HepG2 (cell line): Measurements from ENCODE around the gene GAS2. TPM values are rescaled to one million over a fixed set of nuclear protein-coding genes. Genes with fewer than 3 reads are reported as not detected.

ENCODE experiments used
- ATAC-seq: fragments of 200-7000 bp; cut with Tn5 transposase; 3 replicates; pipeline ENCODE4 v1.9.1; 2020; ENCODE audit warnings: mild to moderate bottlenecking, moderate library complexity
- BruUV-seq: library from RNA; stranded (reverse); fragments of 400-500 nt; replicated peaks from 2 replicates; lab custom pipeline; 2021; lab: Mats Ljungman, UMichigan
- CTCF ChIA-PET: fragments of 300-600 bp; formaldehyde crosslinking; extraction: SDS; loops from one replicate; lab custom pipeline; 2021; ENCODE audit warnings: low total read pairs, inconsistent platforms, low intra/inter-chr PET ratio; lab: Yijun Ruan, JAX
- POLR2A ChIA-PET: fragments of 350-600 bp; sonication (Branson Sonifier 250); formaldehyde crosslinking; loops from one replicate; lab custom pipeline; 2020; ENCODE audit warnings: antibody characterized with exemption, inconsistent platforms; lab: Yijun Ruan, JAX
- DNase-seq: peaks from one replicate; pipeline ENCODE4 v3.0.0-alpha.2; 2015; ENCODE audit warnings: low spot score
- FAIRE-seq: peaks from 3 replicates; lab custom pipeline; 2011; peaks lifted over from hg19 to GRCh38; lab: Jason Lieb, UNC
- H2AFZ ChIP-seq: one replicate; pipeline ENCODE4 v1.6.1; 2011; ENCODE audit warnings: low read length, inconsistent platforms
- H3K27ac ChIP-seq: fragments of 300-600 bp; 3 replicates; pipeline ENCODE4 v1.8.0; 2011; ENCODE audit warnings: mixed run types, mild to moderate bottlenecking, mixed read lengths, low read length, inconsistent platforms; ENCODE audit not compliant: insufficient read depth; ENCODE audit errors: extremely low read length
- H3K27me3 ChIP-seq, 2 experiments: fragments of 200-600 bp in 1 of 2; 2 replicates in 1 of 2; 3 replicates in 1 of 2; pipeline versions ENCODE4 v1.6.0 to v1.8.0; 2011; ENCODE audit warnings: low read length in 2 of 2, mild to moderate bottlenecking in 2 of 2, moderate library complexity in 2 of 2, inconsistent platforms in 1 of 2; ENCODE audit not compliant: insufficient read depth in 2 of 2, control insufficient read depth in 1 of 2
- H3K36me3 ChIP-seq, 2 experiments: fragments of 200-600 bp in 1 of 2; replicated peaks in 1 of 2; 2 replicates in 1 of 2; 3 replicates in 1 of 2; pipeline versions ENCODE4 v1.5.1 to v1.8.0; 2011; ENCODE audit warnings: low read length in 2 of 2, inconsistent platforms in 1 of 2; ENCODE audit not compliant: insufficient read depth in 2 of 2, control insufficient read depth in 1 of 2
- H3K4me1 ChIP-seq: 2 replicates; pipeline ENCODE4 v1.5.1; 2012; ENCODE audit warnings: low read length, inconsistent platforms; ENCODE audit not compliant: insufficient read depth
- H3K4me2 ChIP-seq: 2 replicates; pipeline ENCODE4 v1.6.0; 2011; ENCODE audit warnings: low read depth, low read length, inconsistent platforms
- H3K4me3 ChIP-seq, 3 experiments: fragments of 200-600 bp in 1 of 3; sonication (generic), shearing (Covaris generic) in 1 of 3; replicated peaks in 1 of 3; 2 replicates each; pipeline ENCODE4 v1.5.1; 2011 to 2016; ENCODE audit warnings: low read length in 3 of 3, inconsistent platforms in 2 of 3, low read depth in 2 of 3, mild to moderate bottlenecking in 2 of 3, control low read depth in 1 of 3, mixed read lengths in 1 of 3; ENCODE audit not compliant: insufficient read depth in 1 of 3
- H3K79me2 ChIP-seq: one replicate; pipeline ENCODE4 v1.6.1; 2011; ENCODE audit warnings: low read length, inconsistent platforms; ENCODE audit not compliant: insufficient read depth
- H3K9ac ChIP-seq: 2 replicates; pipeline ENCODE4 v1.6.0; 2011; ENCODE audit warnings: mild to moderate bottlenecking, low read depth, low read length, inconsistent platforms; ENCODE audit not compliant: insufficient read depth
- H3K9me3 ChIP-seq: 2 replicates; pipeline ENCODE4 v1.5.1; 2012; ENCODE audit warnings: mild to moderate bottlenecking, low read length
- H4K20me1 ChIP-seq: 2 replicates; pipeline ENCODE4 v1.6.0; 2011; ENCODE audit warnings: inconsistent platforms, mild to moderate bottlenecking, low read length, moderate library complexity; ENCODE audit not compliant: insufficient read depth
- GFI1 ChIP-seq: sonication (generic); formaldehyde crosslinking; IDR thresholded peaks from 2 replicates; pipeline ENCODE4 v1.5.0; 2020; ENCODE audit warnings: missing genetic modification reagents, mild to moderate bottlenecking, borderline replicate concordance
- GLI4 ChIP-seq: sonication (generic); formaldehyde crosslinking; IDR thresholded peaks from 2 replicates; pipeline ENCODE4 v1.5.1; 2020; ENCODE audit warnings: missing genetic modification reagents, mild to moderate bottlenecking, moderate library complexity, borderline replicate concordance
- GMEB2 ChIP-seq: IDR thresholded peaks from 2 replicates; pipeline ENCODE4 v1.6.1; 2016; ENCODE audit warnings: missing biosample characterization, missing genetic modification reagents, low read depth
- LRRFIP1 ChIP-seq: sonication (generic); formaldehyde crosslinking; conservative IDR thresholded peaks from 2 replicates; pipeline ENCODE4 v1.4.0; 2020; ENCODE audit warnings: missing genetic modification reagents
- MIER3 ChIP-seq: IDR thresholded peaks from 2 replicates; pipeline ENCODE4 v1.6.1; 2016; ENCODE audit warnings: missing compliant biosample characterization, borderline replicate concordance
- NFIB ChIP-seq: sonication (generic); formaldehyde crosslinking; IDR thresholded peaks from 2 replicates; pipeline ENCODE4 v1.9.0; 2021; ENCODE audit warnings: missing genetic modification reagents, mild to moderate bottlenecking, borderline replicate concordance
- NFKB2 ChIP-seq: sonication (generic); formaldehyde crosslinking; IDR thresholded peaks from 2 replicates; pipeline ENCODE4 v1.4.0; 2020; ENCODE audit warnings: missing genetic modification reagents, borderline replicate concordance
- SAFB2 ChIP-seq: sonication (generic); formaldehyde crosslinking; IDR thresholded peaks from 2 replicates; pipeline ENCODE4 v1.5.1; 2020; ENCODE audit warnings: missing genetic modification reagents, low read depth, mild to moderate bottlenecking, borderline replicate concordance
- TOPORS ChIP-seq: sonication (generic); formaldehyde crosslinking; IDR thresholded peaks from 2 replicates; pipeline ENCODE4 v1.8.0; 2023; ENCODE audit warnings: mild to moderate bottlenecking, missing genetic modification reagents
- ZC3H13 ChIP-seq: sonication (generic); formaldehyde crosslinking; IDR thresholded peaks from 2 replicates; pipeline ENCODE4 v1.8.1; 2023; ENCODE audit warnings: mild to moderate bottlenecking, missing genetic modification reagents, moderate library complexity
- ZMYM3 ChIP-seq: sonication (generic); formaldehyde crosslinking; IDR thresholded peaks from 2 replicates; pipeline ENCODE4 v1.5.1; 2020; ENCODE audit warnings: mild to moderate bottlenecking, missing genetic modification reagents
- ZNF30 ChIP-seq: sonication (generic); formaldehyde crosslinking; IDR thresholded peaks from 2 replicates; pipeline ENCODE4 v1.5.0; 2020; ENCODE audit warnings: mild to moderate bottlenecking, missing genetic modification reagents
- ZNF431 ChIP-seq: sonication (generic); formaldehyde crosslinking; IDR thresholded peaks from 2 replicates; pipeline ENCODE4 v1.9.0; 2022; ENCODE audit warnings: missing genetic modification reagents, low read depth, mild to moderate bottlenecking, borderline replicate concordance
- ZNF83 ChIP-seq: sonication (generic); formaldehyde crosslinking; IDR thresholded peaks from 2 replicates; pipeline ENCODE4 v1.4.0; 2020; ENCODE audit warnings: missing genetic modification reagents, mild to moderate bottlenecking, borderline replicate concordance
- ZSCAN9 ChIP-seq: IDR thresholded peaks from 2 replicates; pipeline ENCODE4 v1.6.1; 2016; ENCODE audit warnings: borderline replicate concordance
- WGBS: methylation state at CpG from one replicate; pipeline ENCODE4 v1.1.6; 2017; ENCODE audit warnings: low lambda C conversion rate; 5-methylcytosine and 5-hydroxymethylcytosine counted together
- in situ Hi-C: cut with HindIII; loops from 2 replicates; pipeline ENCODE4 v1.10.0; 2017; ENCODE audit warnings: low pct_unique_long_range_greater_than_20kb; ENCODE audit not compliant: extremely low pct_ligation_motif_present
- intact Hi-C: fragments of 100-400 bp; cut with micrococcal nuclease; formaldehyde crosslinking; loops from one replicate; pipeline ENCODE4 v1.10.0; 2022; ENCODE audit not compliant: unreplicated experiment
- polyA plus RNA-seq, 8 experiments: library from polyadenylated mRNA; depleted of rRNA in 3 of 8; stranded (reverse) in 7 of 8; unstranded in 1 of 8; fragments of >200 nt; fragmentation: Illumina TruSeq in 4 of 8; extraction: Trizol in 4 of 8; gene quantifications; 2 replicates each; pipeline versions ENCODE4 v1.2.1 to v1.2.3, GENCODE V29; 2011 to 2016; ENCODE audit warnings: low read depth in 4 of 8, missing spikeins in 1 of 8, mixed read lengths in 1 of 8; ENCODE audit not compliant: insufficient read depth in 1 of 8
- total RNA-seq, 5 experiments: library from RNA; depleted of rRNA; stranded (reverse); fragments of >200 nt; fragmentation: Illumina TruSeq; extraction: Trizol; gene quantifications; 2 replicates each; pipeline ENCODE4 v1.2.3, GENCODE V29; 2016; ENCODE audit warnings: low read depth in 1 of 5
- TF ChIP-seq, protein P1 (sequence below): sonication (generic); formaldehyde crosslinking; IDR thresholded peaks from 2 replicates; pipeline ENCODE4 v1.5.0; 2020; ENCODE audit warnings: missing genetic modification reagents
- TF ChIP-seq, protein P2 (sequence below): sonication (generic); formaldehyde crosslinking; IDR thresholded peaks from 2 replicates; pipeline ENCODE4 v1.5.0; 2020; ENCODE audit warnings: missing genetic modification reagents

Gene GAS2
- total and polyA plus RNA-seq, 2 of the 13 experiments (the other 11 are each of a cell fraction or from before 2014, with no cell fraction given): 26.0 to 85.1 TPM

DNA sequence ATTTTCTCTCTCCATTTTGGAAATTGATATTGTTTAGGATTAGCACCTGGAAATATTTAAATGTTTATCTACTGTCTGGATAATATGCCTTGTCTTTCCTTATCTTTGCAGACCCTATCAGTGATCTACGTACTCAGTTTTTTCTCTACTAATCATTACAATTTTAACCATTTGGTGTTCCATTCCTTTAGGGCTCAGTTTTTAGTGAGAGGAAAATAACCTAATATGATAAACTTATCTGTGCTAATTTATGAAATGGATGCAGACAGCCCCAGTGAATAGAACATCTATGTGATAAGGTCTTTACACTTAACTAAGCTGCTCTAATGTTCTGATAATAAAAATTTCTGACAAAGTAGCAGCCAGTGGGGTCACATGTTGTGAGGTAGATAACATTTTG, 94.7 kb downstream of the GAS2 start (continued):
- TF ChIP-seq ZNF30 (CRISPR knock-in tag) (no peak), GMEB2 (CRISPR knock-in tag) (no peak), NFIB (no peak), GFI1 (CRISPR knock-in tag) (no peak), ZNF431 (CRISPR knock-in tag) (no peak), GLI4 (no peak), NFKB2 (CRISPR knock-in tag) (no peak)
- TF ChIP-seq, protein P1, sequence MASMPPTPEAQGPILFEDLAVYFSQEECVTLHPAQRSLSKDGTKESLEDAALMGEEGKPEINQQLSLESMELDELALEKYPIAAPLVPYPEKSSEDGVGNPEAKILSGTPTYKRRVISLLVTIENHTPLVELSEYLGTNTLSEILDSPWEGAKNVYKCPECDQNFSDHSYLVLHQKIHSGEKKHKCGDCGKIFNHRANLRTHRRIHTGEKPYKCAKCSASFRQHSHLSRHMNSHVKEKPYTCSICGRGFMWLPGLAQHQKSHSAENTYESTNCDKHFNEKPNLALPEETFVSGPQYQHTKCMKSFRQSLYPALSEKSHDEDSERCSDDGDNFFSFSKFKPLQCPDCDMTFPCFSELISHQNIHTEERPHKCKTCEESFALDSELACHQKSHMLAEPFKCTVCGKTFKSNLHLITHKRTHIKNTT (CRISPR knock-in tag): no peak

DNA sequence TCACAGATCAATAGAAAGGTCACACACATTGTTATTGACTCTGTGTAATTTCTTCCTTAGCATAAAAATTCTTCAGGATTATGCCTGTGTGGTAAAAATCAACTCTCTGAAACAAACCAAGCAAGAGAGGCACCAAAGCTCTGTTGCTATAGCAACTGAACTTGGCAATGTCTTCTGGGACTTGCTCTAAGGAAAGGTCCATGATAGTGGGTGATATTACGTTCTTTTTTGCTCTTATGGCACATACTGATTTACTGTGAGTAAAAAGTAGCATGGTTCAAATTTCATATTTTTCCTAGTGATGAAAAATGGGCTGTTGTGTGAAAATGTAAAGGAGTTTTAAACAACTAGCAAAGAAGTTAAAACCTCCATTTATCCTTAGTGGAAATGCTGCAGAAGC, 96.8 kb downstream of the GAS2 start:
- 96% methylated on average over 1 of the region's 1 CpG for WGBS
- Histone ChIP-seq H4K20me1 (no peaks in the 10 kb centered on the region), H3K9me3 (no peaks in the 10 kb centered on the region), H3K27ac (no peak overlapping the region), H3K79me2 (no peaks in the 10 kb centered on the region), H2AFZ (no peak overlapping the region), H3K9ac (no peak overlapping the region), H3K4me2 (no peak overlapping the region), H3K27me3 (no peaks in the 10 kb centered on the region), H3K4me1 (no peaks in the 10 kb centered on the region), H3K4me3 (no peak overlapping the region), H3K36me3 (peaks cover 0 to 7% of the 10 kb centered on the region in 2 experiments; a peak in 1 of 5 replicates)
- FAIRE-seq (no peak), ATAC-seq (no peak), DNase-seq (no peak)
- in situ Hi-C loops (no loop called here), intact Hi-C loops (no loop called here)
- BruUV-seq: no TSS peak
- POLR2A ChIA-PET: no interaction called here
- CTCF ChIA-PET: no interaction called here
- TF ChIP-seq ZNF83 (CRISPR knock-in tag) (no peak), SAFB2 (CRISPR knock-in tag) (no peak), MIER3 (no peak), ZMYM3 (CRISPR knock-in tag) (no peak), TOPORS (CRISPR knock-in tag) (no peak), ZC3H13 (CRISPR knock-in tag) (no peak), ZSCAN9 (CRISPR knock-in tag) (no peak), LRRFIP1 (CRISPR knock-in tag) (no peak)
- TF ChIP-seq, protein P2, sequence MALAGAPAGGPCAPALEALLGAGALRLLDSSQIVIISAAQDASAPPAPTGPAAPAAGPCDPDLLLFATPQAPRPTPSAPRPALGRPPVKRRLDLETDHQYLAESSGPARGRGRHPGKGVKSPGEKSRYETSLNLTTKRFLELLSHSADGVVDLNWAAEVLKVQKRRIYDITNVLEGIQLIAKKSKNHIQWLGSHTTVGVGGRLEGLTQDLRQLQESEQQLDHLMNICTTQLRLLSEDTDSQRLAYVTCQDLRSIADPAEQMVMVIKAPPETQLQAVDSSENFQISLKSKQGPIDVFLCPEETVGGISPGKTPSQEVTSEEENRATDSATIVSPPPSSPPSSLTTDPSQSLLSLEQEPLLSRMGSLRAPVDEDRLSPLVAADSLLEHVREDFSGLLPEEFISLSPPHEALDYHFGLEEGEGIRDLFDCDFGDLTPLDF: no peak
